ENCODE measurements around the gene RALY. TPM values are rescaled to one million over a fixed set of nuclear protein-coding genes. Genes with fewer than 3 reads are reported as not detected.

Gene RALY
- total and polyA plus RNA-seq, 10 of the 15 experiments (the other 5 are each of a cell fraction or from before 2014, with no cell fraction given), result 1.2 to 246 (median 137) TPM

DNA sequence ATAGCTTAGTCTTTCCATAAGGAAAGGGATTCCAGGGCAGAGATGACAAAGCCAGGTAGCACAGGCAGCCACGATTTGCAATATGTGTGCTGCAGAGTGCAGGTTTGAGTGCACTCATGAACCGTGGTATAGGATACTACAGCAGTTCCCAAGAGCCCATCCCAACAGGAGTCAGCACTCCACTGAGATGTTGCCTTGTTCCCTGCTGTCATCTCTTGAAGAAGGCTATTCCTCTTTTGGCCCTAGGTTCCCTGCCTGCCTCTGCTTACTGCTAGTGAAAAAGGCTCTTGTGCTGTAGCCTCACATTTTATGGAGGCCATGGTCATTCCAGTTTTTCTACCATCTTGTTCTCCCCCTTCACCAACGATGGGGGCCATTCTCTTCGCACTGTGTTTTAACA is 40.2 kb downstream of the RALY start:
- ChIA-PET RAD21 (ENCODE audit: unreplicated experiment) (no interaction called here), POLR2A (interaction anchor here (0.5 kb wide), 1 partner anchor 101 kb away, joined by 3 read pairs; no protein-coding TSS in a partner anchor), SMC1A (ENCODE audit: uncharacterized antibody, unreplicated experiment) (interaction anchor here (2.1 kb wide), 1 partner anchor 12 kb away, joined by 8 read pairs; no protein-coding TSS in a partner anchor), CTCF (interaction anchor here (0.6 kb wide), 1 partner anchor 12 kb away, joined by 3 read pairs; no protein-coding TSS in a partner anchor)
- no TSS peak for BruUV-seq (replicated peaks)
- Histone ChIP-seq H3K27me3 (replicated peaks in 1 of 2; ENCODE audit: control insufficient read depth in 2 of 2, insufficient read depth in 2 of 2, low read length in 1 of 2) (no peaks in the 10 kb centered on the region), H2AFZ (ENCODE audit: control insufficient read depth, low read depth, low read length) (no peak overlapping the region), H4K20me1 (ENCODE audit: control insufficient read depth, insufficient read depth) (peaks cover 11% of the 10 kb centered on the region), H3K4me1 (ENCODE audit: control insufficient read depth, insufficient read depth, low read length) (peaks cover 6% of the 10 kb centered on the region), H3K4me3 (no peak overlapping the region), H3K79me2 (ENCODE audit: control insufficient read depth, insufficient read depth, low read length) (peaks cover 30% of the 10 kb centered on the region), H3K36me3 (ENCODE audit: control insufficient read depth in 2 of 2, insufficient read depth in 2 of 2, low read length in 1 of 2) (peaks cover 4 to 14% of the 10 kb centered on the region in 2 experiments; a peak in 3 of 4 replicates), H3K9ac (ENCODE audit: control insufficient read depth, insufficient read depth, low read length) (no peak overlapping the region), H3K4me2 (ENCODE audit: control insufficient read depth, insufficient read depth) (no peak overlapping the region), H3K9me3 (replicated peaks; ENCODE audit: control insufficient read depth, insufficient read depth, low read length) (no peaks in the 10 kb centered on the region), H3K27ac (ENCODE audit: control insufficient read depth, insufficient read depth) (no peak overlapping the region)
- WGBS (ENCODE audit: insufficient coverage, insufficient replicate concordance, low lambda C conversion rate, missing lambda C conversion rate), result 68% methylated on average over 4 of the region's 4 CpGs
- DNase-seq (ENCODE audit: low read depth, low spot score) (no peak), ATAC-seq (no peak), FAIRE-seq (no peak)
- intact Hi-C loops (cut with micrococcal nuclease; ENCODE audit: unreplicated experiment), result no loop called here
- in situ Hi-C loops (cut with MboI), result no loop called here
- TF ChIP-seq DPF2 (IDR thresholded peaks at IDR 0.05) (no peak), TCF12 (IDR thresholded peaks at IDR 0.05; ENCODE audit: low read depth, low read length) (no peak), POLR2AphosphoS5 (IDR thresholded peaks at IDR 0.05; ENCODE audit: low read length) (no peak), ZNF24 (IDR thresholded peaks at IDR 0.05) (no peak), IRF4 (IDR thresholded peaks at IDR 0.05; ENCODE audit: low read depth, low read length) (no peak), EP300 (IDR thresholded peaks at IDR 0.05; ENCODE audit: borderline replicate concordance in 1 of 2, control insufficient read depth in 1 of 2, low read depth in 2 of 2, low read length in 2 of 2) (no peak), SMAD1 (IDR thresholded peaks at IDR 0.05; ENCODE audit: low read depth, partially characterized antibody) (no peak), CBX3 (IDR thresholded peaks at IDR 0.05; ENCODE audit: borderline replicate concordance, low read depth) (no peak), NFIC (IDR thresholded peaks at IDR 0.05; ENCODE audit: low read depth, low read length) (no peak), CHD4 (IDR thresholded peaks at IDR 0.05) (no peak), NBN (IDR thresholded peaks at IDR 0.05) (no peak)
- TF ChIP-seq, protein P1, sequence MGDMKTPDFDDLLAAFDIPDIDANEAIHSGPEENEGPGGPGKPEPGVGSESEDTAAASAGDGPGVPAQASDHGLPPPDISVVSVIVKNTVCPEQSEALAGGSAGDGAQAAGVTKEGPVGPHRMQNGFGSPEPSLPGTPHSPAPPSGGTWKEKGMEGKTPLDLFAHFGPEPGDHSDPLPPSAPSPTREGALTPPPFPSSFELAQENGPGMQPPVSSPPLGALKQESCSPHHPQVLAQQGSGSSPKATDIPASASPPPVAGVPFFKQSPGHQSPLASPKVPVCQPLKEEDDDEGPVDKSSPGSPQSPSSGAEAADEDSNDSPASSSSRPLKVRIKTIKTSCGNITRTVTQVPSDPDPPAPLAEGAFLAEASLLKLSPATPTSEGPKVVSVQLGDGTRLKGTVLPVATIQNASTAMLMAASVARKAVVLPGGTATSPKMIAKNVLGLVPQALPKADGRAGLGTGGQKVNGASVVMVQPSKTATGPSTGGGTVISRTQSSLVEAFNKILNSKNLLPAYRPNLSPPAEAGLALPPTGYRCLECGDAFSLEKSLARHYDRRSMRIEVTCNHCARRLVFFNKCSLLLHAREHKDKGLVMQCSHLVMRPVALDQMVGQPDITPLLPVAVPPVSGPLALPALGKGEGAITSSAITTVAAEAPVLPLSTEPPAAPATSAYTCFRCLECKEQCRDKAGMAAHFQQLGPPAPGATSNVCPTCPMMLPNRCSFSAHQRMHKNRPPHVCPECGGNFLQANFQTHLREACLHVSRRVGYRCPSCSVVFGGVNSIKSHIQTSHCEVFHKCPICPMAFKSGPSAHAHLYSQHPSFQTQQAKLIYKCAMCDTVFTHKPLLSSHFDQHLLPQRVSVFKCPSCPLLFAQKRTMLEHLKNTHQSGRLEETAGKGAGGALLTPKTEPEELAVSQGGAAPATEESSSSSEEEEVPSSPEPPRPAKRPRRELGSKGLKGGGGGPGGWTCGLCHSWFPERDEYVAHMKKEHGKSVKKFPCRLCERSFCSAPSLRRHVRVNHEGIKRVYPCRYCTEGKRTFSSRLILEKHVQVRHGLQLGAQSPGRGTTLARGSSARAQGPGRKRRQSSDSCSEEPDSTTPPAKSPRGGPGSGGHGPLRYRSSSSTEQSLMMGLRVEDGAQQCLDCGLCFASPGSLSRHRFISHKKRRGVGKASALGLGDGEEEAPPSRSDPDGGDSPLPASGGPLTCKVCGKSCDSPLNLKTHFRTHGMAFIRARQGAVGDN (IDR thresholded peaks at IDR 0.05), result no peak
- TF ChIP-seq, protein P2, sequence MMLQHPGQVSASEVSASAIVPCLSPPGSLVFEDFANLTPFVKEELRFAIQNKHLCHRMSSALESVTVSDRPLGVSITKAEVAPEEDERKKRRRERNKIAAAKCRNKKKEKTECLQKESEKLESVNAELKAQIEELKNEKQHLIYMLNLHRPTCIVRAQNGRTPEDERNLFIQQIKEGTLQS (IDR thresholded peaks at IDR 0.05; ENCODE audit: borderline replicate concordance, extremely low read depth, low read depth, low read length), result no peak
- TF ChIP-seq, protein P3, sequence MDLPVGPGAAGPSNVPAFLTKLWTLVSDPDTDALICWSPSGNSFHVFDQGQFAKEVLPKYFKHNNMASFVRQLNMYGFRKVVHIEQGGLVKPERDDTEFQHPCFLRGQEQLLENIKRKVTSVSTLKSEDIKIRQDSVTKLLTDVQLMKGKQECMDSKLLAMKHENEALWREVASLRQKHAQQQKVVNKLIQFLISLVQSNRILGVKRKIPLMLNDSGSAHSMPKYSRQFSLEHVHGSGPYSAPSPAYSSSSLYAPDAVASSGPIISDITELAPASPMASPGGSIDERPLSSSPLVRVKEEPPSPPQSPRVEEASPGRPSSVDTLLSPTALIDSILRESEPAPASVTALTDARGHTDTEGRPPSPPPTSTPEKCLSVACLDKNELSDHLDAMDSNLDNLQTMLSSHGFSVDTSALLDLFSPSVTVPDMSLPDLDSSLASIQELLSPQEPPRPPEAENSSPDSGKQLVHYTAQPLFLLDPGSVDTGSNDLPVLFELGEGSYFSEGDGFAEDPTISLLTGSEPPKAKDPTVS (IDR thresholded peaks at IDR 0.05; ENCODE audit: low read depth, low read length), result no peak
- TF ChIP-seq, protein P4, sequence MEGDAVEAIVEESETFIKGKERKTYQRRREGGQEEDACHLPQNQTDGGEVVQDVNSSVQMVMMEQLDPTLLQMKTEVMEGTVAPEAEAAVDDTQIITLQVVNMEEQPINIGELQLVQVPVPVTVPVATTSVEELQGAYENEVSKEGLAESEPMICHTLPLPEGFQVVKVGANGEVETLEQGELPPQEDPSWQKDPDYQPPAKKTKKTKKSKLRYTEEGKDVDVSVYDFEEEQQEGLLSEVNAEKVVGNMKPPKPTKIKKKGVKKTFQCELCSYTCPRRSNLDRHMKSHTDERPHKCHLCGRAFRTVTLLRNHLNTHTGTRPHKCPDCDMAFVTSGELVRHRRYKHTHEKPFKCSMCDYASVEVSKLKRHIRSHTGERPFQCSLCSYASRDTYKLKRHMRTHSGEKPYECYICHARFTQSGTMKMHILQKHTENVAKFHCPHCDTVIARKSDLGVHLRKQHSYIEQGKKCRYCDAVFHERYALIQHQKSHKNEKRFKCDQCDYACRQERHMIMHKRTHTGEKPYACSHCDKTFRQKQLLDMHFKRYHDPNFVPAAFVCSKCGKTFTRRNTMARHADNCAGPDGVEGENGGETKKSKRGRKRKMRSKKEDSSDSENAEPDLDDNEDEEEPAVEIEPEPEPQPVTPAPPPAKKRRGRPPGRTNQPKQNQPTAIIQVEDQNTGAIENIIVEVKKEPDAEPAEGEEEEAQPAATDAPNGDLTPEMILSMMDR (IDR thresholded peaks at IDR 0.05 in 2 of 3, conservative IDR thresholded peaks at IDR 0.05 in 1 of 3; ENCODE audit: control insufficient read depth in 2 of 3, extremely low read depth in 1 of 3, insufficient read depth in 1 of 3, low read depth in 3 of 3, low read length in 3 of 3), result no peak

Measured in GM12878 (cell line).